Hepatocyte (in vitro differentiated cells): Measurements from ENCODE around the gene PLCXD3. TPM values are rescaled to one million over a fixed set of nuclear protein-coding genes. Genes with fewer than 3 reads are reported as not detected.

Source experiments
- DNase-seq: peaks from one replicate; pipeline ENCODE4 v3.0.0-alpha.2; 2016; ENCODE audit warnings: low spot score
- H2AFZ ChIP-seq: fragments of 200-600 bp; sonication (generic); 2 replicates; pipeline ENCODE4 v1.6.0; 2016; ENCODE audit warnings: antibody characterized with exemption, mild to moderate bottlenecking
- H3K27ac ChIP-seq: fragments of 200-600 bp; sonication (generic); 2 replicates; pipeline ENCODE4 v1.5.1; 2016; ENCODE audit warnings: mild to moderate bottlenecking
- H3K27me3 ChIP-seq: fragments of 200-600 bp; sonication (generic); 2 replicates; pipeline ENCODE4 v1.6.1; 2016
- H3K36me3 ChIP-seq: fragments of 200-600 bp; sonication (generic); replicated peaks from 2 replicates; pipeline ENCODE4 v1.5.1; 2016; ENCODE audit warnings: low read depth; ENCODE audit not compliant: insufficient read depth
- H3K4me1 ChIP-seq: fragments of 200-600 bp; sonication (generic); 2 replicates; pipeline ENCODE4 v1.5.1; 2016; ENCODE audit warnings: mild to moderate bottlenecking, moderate library complexity; ENCODE audit not compliant: insufficient read depth
- H3K4me2 ChIP-seq: fragments of 200-600 bp; sonication (generic); 2 replicates; pipeline ENCODE4 v1.6.0; 2016
- H3K4me3 ChIP-seq: fragments of 200-600 bp; sonication (generic); 2 replicates; pipeline ENCODE4 v1.5.1; 2016; ENCODE audit warnings: mild to moderate bottlenecking
- H3K79me2 ChIP-seq: fragments of 200-600 bp; sonication (generic); 2 replicates; pipeline ENCODE4 v1.6.0; 2017; ENCODE audit warnings: mild to moderate bottlenecking
- H3K9me2 ChIP-seq: fragments of 200-600 bp; sonication (generic); replicated peaks from 2 replicates; pipeline ENCODE4 v1.6.0; 2017; ENCODE audit warnings: mild to moderate bottlenecking; ENCODE audit not compliant: insufficient read depth
- H3K9me3 ChIP-seq: fragments of 200-600 bp; sonication (generic); 2 replicates; pipeline ENCODE4 v1.5.1; 2016; ENCODE audit warnings: low read depth, mild to moderate bottlenecking
- H4K20me1 ChIP-seq: fragments of 200-600 bp; sonication (generic); 2 replicates; pipeline ENCODE4 v1.6.0; 2016; ENCODE audit warnings: mild to moderate bottlenecking; ENCODE audit not compliant: insufficient read depth, poor library complexity, severe bottlenecking
- CTCF ChIP-seq: fragments of 200-600 bp; sonication (generic); IDR thresholded peaks from 2 replicates; pipeline ENCODE4 v1.5.1; 2016; ENCODE audit warnings: antibody characterized with exemption, mild to moderate bottlenecking; ENCODE audit not compliant: poor library complexity
- EZH2 ChIP-seq: fragments of 200-600 bp; sonication (generic); IDR thresholded peaks from 2 replicates; pipeline ENCODE4 v1.6.1; 2016; ENCODE audit warnings: antibody characterized with exemption, mild to moderate bottlenecking, borderline replicate concordance
- EZH2phosphoT487 ChIP-seq: fragments of 200-600 bp; sonication (generic); IDR thresholded peaks from one replicate; pipeline ENCODE4 v1.6.1; 2018; ENCODE audit warnings: antibody characterized with exemption, mild to moderate bottlenecking, low read depth, moderate library complexity; ENCODE audit not compliant: unreplicated experiment, severe bottlenecking
- WGBS: methylation state at CpG from one replicate; pipeline ENCODE4 v1.1.6; 2016; ENCODE audit warnings: low lambda C conversion rate; ENCODE audit errors: missing lambda C conversion rate; 5-methylcytosine and 5-hydroxymethylcytosine counted together
- polyA plus RNA-seq: library from polyadenylated mRNA; unstranded; fragments of >200 nt; fragmentation: Nextera tagmentation; extraction: Ambion mirVana; gene quantifications from 2 replicates; pipeline ENCODE4 v1.2.1, GENCODE V29; 2016
- total RNA-seq: library from RNA; depleted of rRNA; stranded (reverse); fragments of >200 nt; gene quantifications from 2 replicates; pipeline ENCODE4 v1.2.3, GENCODE V29; 2014

The PLCXD3 gene
- total and polyA plus RNA-seq, 2 experiments from 2014 or later, result 0.47 to 2.2 TPM

DNA sequence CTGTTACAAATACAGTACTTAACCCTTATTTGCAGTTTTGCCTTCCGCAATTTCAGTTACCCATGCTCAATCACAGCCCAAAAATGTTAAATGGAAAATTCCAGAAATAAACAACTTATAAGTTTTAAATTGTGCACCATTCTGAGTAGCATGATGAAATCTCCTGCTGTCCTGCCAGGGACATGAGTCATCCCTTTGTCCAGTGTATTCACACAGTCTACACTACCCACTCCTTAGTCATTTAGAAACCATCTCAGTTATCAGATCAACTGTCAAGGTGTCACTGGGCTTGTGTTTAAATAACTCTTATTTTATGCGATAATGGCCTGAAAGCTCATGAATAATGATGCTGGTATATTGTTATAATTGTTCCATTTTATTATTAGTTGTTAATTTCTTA is 95.8 kb downstream of the PLCXD3 start:
- Histone ChIP-seq H3K4me2 (no peak overlapping the region), H3K4me3 (no peak overlapping the region), H3K79me2 (no peaks in the 10 kb centered on the region), H3K27ac (no peak overlapping the region), H3K9me2 (no peaks in the 10 kb centered on the region), H3K9me3 (no peaks in the 10 kb centered on the region), H3K36me3 (no peaks in the 10 kb centered on the region), H4K20me1 (no peaks in the 10 kb centered on the region), H2AFZ (no peak overlapping the region), H3K27me3 (no peaks in the 10 kb centered on the region), H3K4me1 (peaks cover 6% of the 10 kb centered on the region)
- WGBS, result 74% methylated on average over 2 of the region's 2 CpGs
- DNase-seq, result peak; percentile 54
- TF ChIP-seq CTCF, result no peak
- no peak for TF ChIP-seq EZH2
- no peak for TF ChIP-seq EZH2phosphoT487

DNA sequence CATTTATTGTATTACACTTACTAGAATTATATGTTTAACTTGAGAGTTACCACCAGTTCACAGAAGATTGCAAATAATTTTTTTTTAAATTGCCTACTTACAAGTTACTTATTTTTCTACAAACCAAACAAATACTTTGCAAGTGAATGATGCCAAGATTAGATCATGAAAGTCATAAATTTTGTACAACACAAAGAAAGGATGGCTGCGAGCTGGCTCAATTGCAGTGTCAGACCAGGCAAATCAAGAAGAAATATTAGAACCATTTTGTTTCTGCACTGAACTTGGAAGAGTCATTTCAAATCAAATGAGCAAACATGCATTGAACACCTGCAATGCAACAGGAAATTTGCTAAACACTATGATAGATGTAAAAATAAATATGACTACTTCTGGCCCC is 97.3 kb downstream of the PLCXD3 start:
- Histone ChIP-seq H3K4me1 (peaks cover 14% of the 10 kb centered on the region), H4K20me1 (no peaks in the 10 kb centered on the region), H3K4me3 (no peak overlapping the region), H3K27me3 (no peaks in the 10 kb centered on the region), H3K79me2 (no peaks in the 10 kb centered on the region), H3K4me2 (no peak overlapping the region), H3K9me2 (no peaks in the 10 kb centered on the region), H3K36me3 (no peaks in the 10 kb centered on the region), H2AFZ (no peak overlapping the region), H3K9me3 (no peaks in the 10 kb centered on the region), H3K27ac (no peak overlapping the region)
- DNase-seq, result no peak
- 58% methylated on average over 1 of the region's 1 CpG for WGBS
- TF ChIP-seq CTCF, result no peak
- no peak for TF ChIP-seq EZH2
- no peak for TF ChIP-seq EZH2phosphoT487

DNA sequence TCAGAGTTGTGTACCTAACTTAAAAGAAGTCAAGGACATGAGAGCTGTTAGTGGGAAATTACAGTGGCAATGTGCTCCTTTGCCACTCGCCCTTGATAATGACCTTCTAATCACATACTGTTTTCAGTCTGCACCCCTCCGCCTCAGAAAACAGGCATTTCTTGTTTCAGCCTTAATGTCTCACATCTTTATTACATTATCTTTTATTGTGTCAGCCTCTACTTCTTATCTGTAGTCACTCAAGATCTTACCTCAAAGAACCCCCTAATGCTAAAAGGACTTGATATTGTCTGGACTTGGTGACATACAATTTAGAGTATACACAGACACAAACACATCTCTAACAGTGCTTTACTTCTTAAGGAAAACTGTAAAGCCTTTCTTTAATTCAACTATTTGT is 97.9 kb downstream of the PLCXD3 start:
- peaks cover 14% of the 10 kb centered on the region for H3K4me1 ChIP-seq
- H3K4me2 ChIP-seq, result no peak overlapping the region
- no peak overlapping the region for H3K27ac ChIP-seq
- no peaks in the 10 kb centered on the region for H3K27me3 ChIP-seq
- TF ChIP-seq CTCF (no peak), EZH2phosphoT487 (no peak), EZH2 (no peak)
- H2AFZ ChIP-seq, result no peak overlapping the region
- no peaks in the 10 kb centered on the region for H3K9me2 ChIP-seq
- WGBS, result 32% methylated on average over 2 of the region's 2 CpGs
- no peak overlapping the region for H3K4me3 ChIP-seq
- H4K20me1 ChIP-seq, result no peaks in the 10 kb centered on the region
- no peak for DNase-seq
- no peaks in the 10 kb centered on the region for H3K36me3 ChIP-seq
- H3K9me3 ChIP-seq, result no peaks in the 10 kb centered on the region
- no peaks in the 10 kb centered on the region for H3K79me2 ChIP-seq

DNA sequence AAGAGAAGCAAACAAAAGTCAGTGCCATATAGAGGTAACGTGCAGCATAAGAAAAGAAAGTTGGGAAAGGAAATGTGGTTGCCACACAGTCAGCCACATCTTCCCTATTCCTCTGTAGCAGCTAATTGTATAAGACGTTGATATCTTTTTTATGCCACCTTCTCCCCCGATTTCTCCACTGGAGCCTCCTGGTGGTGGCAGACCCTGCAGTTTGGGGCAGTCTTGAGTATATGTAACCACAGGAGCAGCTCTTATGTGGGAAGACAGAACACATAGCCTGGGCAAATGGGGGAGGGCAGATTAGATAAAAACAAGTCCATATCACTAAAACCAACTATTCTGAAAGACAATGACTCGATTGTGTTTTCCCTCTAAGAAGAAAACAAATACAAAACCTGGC is 99.7 kb downstream of the PLCXD3 start:
- Histone ChIP-seq H3K27ac (no peak overlapping the region), H3K9me3 (no peaks in the 10 kb centered on the region), H3K9me2 (no peaks in the 10 kb centered on the region), H3K79me2 (no peaks in the 10 kb centered on the region), H2AFZ (no peak overlapping the region), H3K36me3 (no peaks in the 10 kb centered on the region), H3K27me3 (no peaks in the 10 kb centered on the region), H4K20me1 (no peaks in the 10 kb centered on the region), H3K4me1 (peaks cover 14% of the 10 kb centered on the region), H3K4me2 (no peak overlapping the region), H3K4me3 (no peak overlapping the region)
- no peak for TF ChIP-seq CTCF
- TF ChIP-seq EZH2, result no peak
- TF ChIP-seq EZH2phosphoT487, result no peak
- 61% methylated on average over 4 of the region's 4 CpGs for WGBS
- no peak for DNase-seq
